ENCODE results near the gene MDK. TPM values are rescaled to one million over a fixed set of nuclear protein-coding genes. Genes with fewer than 3 reads are reported as not detected.
A peak's percentile ranks its signal among the peaks of the same experiment; 100 is the strongest.

MDK gene
- total and polyA plus RNA-seq, 2 of the 13 experiments (the other 11 are each of a cell fraction or from before 2014, with no cell fraction given): 312 to 407 TPM

GRCh38 chr11:46380340-46381047 is 975 bp upstream of the MDK start (continued):
- TF ChIP-seq PATZ1 (CRISPR knock-in tag; IDR thresholded peaks at IDR 0.05) (peak; percentile 95), MZF1 (CRISPR knock-in tag; IDR thresholded peaks at IDR 0.05; ENCODE audit: borderline replicate concordance) (no peak), NR2F1 (CRISPR knock-in tag; IDR thresholded peaks at IDR 0.05) (peak; percentile 6 to 33; a peak in 2 of 4 replicates), SPEN (CRISPR knock-in tag; IDR thresholded peaks at IDR 0.05; ENCODE audit: low read depth) (peak; percentile 56; the same call in 1 of the 2 replicates), FIP1L1 (IDR thresholded peaks at IDR 0.05; ENCODE audit: borderline replicate concordance, insufficient read depth, low read depth, low read length) (no peak), ZNF749 (CRISPR knock-in tag; IDR thresholded peaks at IDR 0.05; ENCODE audit: borderline replicate concordance) (no peak), MXD3 (CRISPR knock-in tag; IDR thresholded peaks at IDR 0.05) (no peak), PPARG (CRISPR knock-in tag; conservative IDR thresholded peaks at IDR 0.05) (0 out of 2 replicates have a peak, but pooled peaks have one; percentile 12), ZBTB10 (CRISPR knock-in tag; IDR thresholded peaks at IDR 0.05; ENCODE audit: borderline replicate concordance) (peak; percentile 75), KLF13 (CRISPR knock-in tag; IDR thresholded peaks at IDR 0.05) (no peak), ZNF550 (CRISPR knock-in tag; IDR thresholded peaks at IDR 0.05; ENCODE audit: borderline replicate concordance) (0 out of 2 replicates have a peak, but pooled peaks have one; percentile 36), ZNF326 (CRISPR knock-in tag; IDR thresholded peaks at IDR 0.05; ENCODE audit: borderline replicate concordance) (no peak), FOXP4 (CRISPR knock-in tag; IDR thresholded peaks at IDR 0.05) (0 out of 2 replicates have a peak, but pooled peaks have one; percentile 22), ZSCAN31 (CRISPR knock-in tag; IDR thresholded peaks at IDR 0.05; ENCODE audit: low read depth) (no peak), DZIP1 (CRISPR knock-in tag; IDR thresholded peaks at IDR 0.05) (peak; percentile 54; the same call in 1 of the 2 replicates), DNMT3B (CRISPR knock-in tag; conservative IDR thresholded peaks at IDR 0.05) (no peak), ZNF781 (CRISPR knock-in tag; IDR thresholded peaks at IDR 0.05; ENCODE audit: borderline replicate concordance, not compliant biosample characterization) (no peak), PLRG1 (conservative IDR thresholded peaks at IDR 0.05) (no peak)

Measured in HepG2 (cell line).